ENCODE data around the gene OSBPL10. TPM values are rescaled to one million over a fixed set of nuclear protein-coding genes. Genes with fewer than 3 reads are reported as not detected.

OSBPL10 gene
- total and polyA plus RNA-seq, 2 of the 4 experiments (the other 2 are of a cell fraction) = 9.5 to 10.1 TPM

DNA sequence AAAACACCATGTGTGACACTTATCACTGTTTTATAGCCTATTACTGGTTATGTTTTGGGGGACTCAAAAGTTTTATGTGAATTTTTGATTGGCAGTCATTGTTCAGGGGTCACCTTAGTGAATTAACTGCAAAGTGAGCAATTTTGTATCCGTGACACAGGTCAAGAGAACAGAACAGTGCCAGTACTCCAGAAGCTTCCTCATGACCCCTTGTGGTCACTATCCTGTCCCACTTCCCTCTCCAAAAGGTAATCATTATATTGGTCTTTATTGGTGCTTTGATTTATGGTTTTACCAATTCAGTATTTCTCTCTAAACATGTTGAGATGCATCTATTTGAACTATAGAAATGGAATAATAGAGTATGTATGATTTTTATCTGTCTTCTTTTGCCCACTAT is 341.2 kb downstream of the OSBPL10 start:
- no peak overlapping the region for H2AFZ ChIP-seq (replicated peaks; ENCODE audit: low read length, poor library complexity)
- intact Hi-C loops (cut with micrococcal nuclease) (no loop called here), dilution Hi-C loops (cut with HindIII; ENCODE audit: low sequenced_read_pairs, unreplicated experiment) (no loop called here), in situ Hi-C loops (cut with MboI; ENCODE audit: low sequenced_read_pairs) (no loop called here)
- H4K20me1 ChIP-seq (ENCODE audit: insufficient read depth, low read length) = no peaks in the 10 kb centered on the region
- no peak overlapping the region for H3K4ac ChIP-seq (ENCODE audit: low read depth, low read length)
- ChIA-PET POLR2A (ENCODE audit: unreplicated experiment) (no interaction called here), CTCF (interaction anchor here (0.6 kb wide), 1 partner anchor 86 kb away, joined by 3 read pairs; no protein-coding TSS in a partner anchor)
- H2BK5ac ChIP-seq (ENCODE audit: low read depth, low read length, poor library complexity, severe bottlenecking) = no peak overlapping the region
- no peak overlapping the region for H4K8ac ChIP-seq (ENCODE audit: low read depth in 2 of 2, low read length in 2 of 2)
- TF ChIP-seq MAFK (IDR thresholded peaks at IDR 0.05; ENCODE audit: low read depth, low read length) (no peak), RFX5 (IDR thresholded peaks at IDR 0.05; ENCODE audit: low read depth, low read length) (no peak), CEBPB (IDR thresholded peaks at IDR 0.05; ENCODE audit: low read depth, low read length) (no peak), BHLHE40 (IDR thresholded peaks at IDR 0.05; ENCODE audit: low read depth, low read length) (no peak), CHD1 (IDR thresholded peaks at IDR 0.05; ENCODE audit: low read depth, low read length) (no peak), MXI1 (IDR thresholded peaks at IDR 0.05; ENCODE audit: borderline replicate concordance, low read depth, low read length) (no peak), RAD21 (IDR thresholded peaks at IDR 0.05; ENCODE audit: low read length) (no peak), MAZ (IDR thresholded peaks at IDR 0.05; ENCODE audit: borderline replicate concordance, low read depth, low read length) (no peak), RCOR1 (IDR thresholded peaks at IDR 0.05; ENCODE audit: insufficient replicate concordance, low read length) (no peak), NFE2L2 (IDR thresholded peaks at IDR 0.05; ENCODE audit: low read depth, low read length) (no peak), CTCF (conservative IDR thresholded peaks at IDR 0.05; ENCODE audit: low read depth, low read length) (no peak), SMC3 (IDR thresholded peaks at IDR 0.05; ENCODE audit: low read depth, low read length) (no peak), POLR2A (IDR thresholded peaks at IDR 0.05; ENCODE audit: low read depth, low read length) (no peak), FOS (IDR thresholded peaks at IDR 0.05; ENCODE audit: low read depth, low read length) (no peak), USF2 (IDR thresholded peaks at IDR 0.05; ENCODE audit: low read depth, low read length) (no peak)
- TF ChIP-seq, protein P1, sequence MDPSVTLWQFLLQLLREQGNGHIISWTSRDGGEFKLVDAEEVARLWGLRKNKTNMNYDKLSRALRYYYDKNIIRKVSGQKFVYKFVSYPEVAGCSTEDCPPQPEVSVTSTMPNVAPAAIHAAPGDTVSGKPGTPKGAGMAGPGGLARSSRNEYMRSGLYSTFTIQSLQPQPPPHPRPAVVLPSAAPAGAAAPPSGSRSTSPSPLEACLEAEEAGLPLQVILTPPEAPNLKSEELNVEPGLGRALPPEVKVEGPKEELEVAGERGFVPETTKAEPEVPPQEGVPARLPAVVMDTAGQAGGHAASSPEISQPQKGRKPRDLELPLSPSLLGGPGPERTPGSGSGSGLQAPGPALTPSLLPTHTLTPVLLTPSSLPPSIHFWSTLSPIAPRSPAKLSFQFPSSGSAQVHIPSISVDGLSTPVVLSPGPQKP (IDR thresholded peaks at IDR 0.05; ENCODE audit: borderline replicate concordance, low read depth, low read length) = no peak
- H3K9ac ChIP-seq (ENCODE audit: low read depth, low read length) = no peak overlapping the region
- H4K5ac ChIP-seq (ENCODE audit: low read depth, low read length) = no peak overlapping the region
- BruUV-seq (replicated peaks) = no TSS peak
- no peak for DNase-seq
- no peaks in the 10 kb centered on the region for H3K27me3 ChIP-seq (ENCODE audit: control insufficient read depth, insufficient read depth, low read length)
- no peak overlapping the region for H2BK120ac ChIP-seq (ENCODE audit: low read depth, low read length)
- WGBS, 2 experiments (ENCODE audit: extremely low coverage in 2 of 2, insufficient read length in 1 of 2) = no CpG with 5 or more reads among the region's 1 CpG
- no peak overlapping the region for H2BK15ac ChIP-seq (ENCODE audit: low read depth, low read length)
- no peak overlapping the region for H2AK5ac ChIP-seq (ENCODE audit: low read depth, low read length)
- ATAC-seq (ENCODE audit: low read depth) = no peak
- H2BK20ac ChIP-seq (ENCODE audit: low read depth, low read length) = no peak overlapping the region
- H3K4me3 ChIP-seq (ENCODE audit: insufficient read depth, low read depth, low read length) = no peak overlapping the region
- H3K18ac ChIP-seq (ENCODE audit: low read depth, low read length) = no peak overlapping the region
- no peak overlapping the region for H3K4me2 ChIP-seq (ENCODE audit: low read depth, low read length)
- H3K9me3 ChIP-seq (ENCODE audit: control insufficient read depth, insufficient read depth, low read length) = no peaks in the 10 kb centered on the region
- H4K91ac ChIP-seq (ENCODE audit: insufficient read depth, low read depth, low read length) = no peak overlapping the region
- H3K4me1 ChIP-seq (ENCODE audit: control insufficient read depth, insufficient read depth, low read length) = no peaks in the 10 kb centered on the region
- no peak overlapping the region for H3K56ac ChIP-seq (ENCODE audit: extremely low read depth, insufficient read depth, low read length)
- no peaks in the 10 kb centered on the region for H3K9me1 ChIP-seq (ENCODE audit: insufficient read depth, low read length)
- no peak overlapping the region for H3K23ac ChIP-seq (ENCODE audit: low read depth, low read length)
- H3K36me3 ChIP-seq (ENCODE audit: control insufficient read depth, insufficient read depth, low read length) = no peaks in the 10 kb centered on the region; the same call in 1 of the 2 replicates
- no peaks in the 10 kb centered on the region; a peak in 1 of 4 replicates for H3K79me1 ChIP-seq (ENCODE audit: low read depth in 1 of 2, low read length in 2 of 2)
- H3K27ac ChIP-seq (ENCODE audit: insufficient read depth, low read length) = no peak overlapping the region
- no peak overlapping the region for H3K14ac ChIP-seq (replicated peaks; ENCODE audit: low read depth, low read length)
- H2AK9ac ChIP-seq (replicated peaks; ENCODE audit: low read depth, low read length, poor library complexity) = no peak overlapping the region
